Trophoblast cell (in vitro differentiated cells and primary cell): ENCODE data around the gene KLK7.

ENCODE experiments used
- DNase-seq, 2 donors: peaks; one replicate each; pipeline ENCODE4 v3.0.0-alpha.2; 2016
- H2AFZ ChIP-seq: 2 replicates; pipeline ENCODE4 v1.6.1; 2013; ENCODE audit warnings: low read length, moderate library complexity, mild to moderate bottlenecking; ENCODE audit not compliant: insufficient read depth, poor library complexity
- H2AK5ac ChIP-seq: 2 replicates; pipeline ENCODE4 v1.6.1; 2013; ENCODE audit warnings: mild to moderate bottlenecking, low read length
- H2BK120ac ChIP-seq: 2 replicates; pipeline ENCODE4 v1.6.1; 2013; ENCODE audit warnings: low read length, mild to moderate bottlenecking, moderate library complexity; ENCODE audit not compliant: insufficient read depth, poor library complexity
- H2BK12ac ChIP-seq: 2 replicates; pipeline ENCODE4 v1.6.1; 2013; ENCODE audit warnings: mild to moderate bottlenecking, low read length, moderate library complexity
- H2BK5ac ChIP-seq: 2 replicates; pipeline ENCODE4 v1.6.1; 2013; ENCODE audit warnings: low read length, low read depth, moderate library complexity, mild to moderate bottlenecking; ENCODE audit not compliant: poor library complexity
- H3K14ac ChIP-seq: 2 replicates; pipeline ENCODE4 v1.6.1; 2013; ENCODE audit warnings: mild to moderate bottlenecking, low read length
- H3K18ac ChIP-seq: 2 replicates; pipeline ENCODE4 v1.6.1; 2013; ENCODE audit warnings: mild to moderate bottlenecking, low read length
- H3K23ac ChIP-seq: 2 replicates; pipeline ENCODE4 v1.6.1; 2013; ENCODE audit warnings: low read length
- H3K27ac ChIP-seq: 2 replicates; pipeline ENCODE4 v1.5.1; 2013; ENCODE audit warnings: low read depth, mild to moderate bottlenecking, inconsistent platforms, low read length, moderate library complexity
- H3K27me3 ChIP-seq: 2 replicates; pipeline ENCODE4 v1.6.1; 2013; ENCODE audit warnings: inconsistent platforms, mild to moderate bottlenecking, low read length, moderate library complexity; ENCODE audit not compliant: insufficient read depth
- H3K36me3 ChIP-seq, 2 experiments: 1 replicate in 1 of 2; 2 replicates in 1 of 2; pipeline ENCODE4 v1.6.1; 2013; ENCODE audit warnings: low read length in 2 of 2, mild to moderate bottlenecking in 2 of 2, moderate library complexity in 1 of 2; ENCODE audit not compliant: insufficient read depth in 2 of 2, control insufficient read depth in 1 of 2
- H3K4ac ChIP-seq: 2 replicates; pipeline ENCODE4 v1.6.1; 2013; ENCODE audit warnings: low read depth, mild to moderate bottlenecking, low read length, moderate library complexity
- H3K4me1 ChIP-seq, 2 experiments: 1 replicate in 1 of 2; 2 replicates in 1 of 2; pipeline ENCODE4 v1.6.1; 2013; ENCODE audit warnings: low read length in 2 of 2, mild to moderate bottlenecking in 2 of 2, moderate library complexity in 1 of 2; ENCODE audit not compliant: insufficient read depth in 2 of 2, control insufficient read depth in 1 of 2
- H3K4me2 ChIP-seq: 2 replicates; pipeline ENCODE4 v1.6.1; 2013; ENCODE audit warnings: inconsistent platforms, mild to moderate bottlenecking, low read length, moderate library complexity
- H3K4me3 ChIP-seq: 2 replicates; pipeline ENCODE4 v1.5.1; 2013; ENCODE audit warnings: mild to moderate bottlenecking, low read depth, low read length, inconsistent platforms
- H3K79me1 ChIP-seq: one replicate; pipeline ENCODE4 v1.6.1; 2013; ENCODE audit warnings: low read length
- H3K79me2 ChIP-seq: 2 replicates; pipeline ENCODE4 v1.6.1; 2013; ENCODE audit warnings: low read length, mild to moderate bottlenecking; ENCODE audit not compliant: control insufficient read depth, insufficient read depth, poor library complexity
- H3K9ac ChIP-seq: 2 replicates; pipeline ENCODE4 v1.6.1; 2013; ENCODE audit warnings: mild to moderate bottlenecking, low read length
- H3K9me3 ChIP-seq: 2 replicates; pipeline ENCODE4 v1.6.1; 2013; ENCODE audit warnings: low read depth, mild to moderate bottlenecking, control low read depth, inconsistent platforms, low read length; ENCODE audit not compliant: insufficient read depth
- H4K12ac ChIP-seq: 2 replicates; pipeline ENCODE4 v1.6.1; 2013; ENCODE audit warnings: low read depth, mild to moderate bottlenecking, low read length, moderate library complexity
- H4K8ac ChIP-seq: 2 replicates; pipeline ENCODE4 v1.6.1; 2013; ENCODE audit warnings: low read depth, mild to moderate bottlenecking, low read length, moderate library complexity
- H4K91ac ChIP-seq: one replicate; pipeline ENCODE4 v1.6.1; 2013; ENCODE audit warnings: low read depth, mild to moderate bottlenecking, low read length, moderate library complexity
- WGBS: extraction: QIAGEN DNeasy Blood & Tissue Kit; methylation state at CpG from one replicate; pipeline ENCODE4 v1.1.7; 2013; ENCODE audit warnings: missing lambda C conversion rate; ENCODE audit not compliant: insufficient read length, insufficient coverage; ENCODE audit errors: extremely low coverage; 5-methylcytosine and 5-hydroxymethylcytosine counted together

KLK7 gene

GRCh38 chr19:51010066-51010795, 26.5 kb upstream of the KLK7 start:
- no peak overlapping the region for H4K91ac ChIP-seq
- no peak overlapping the region for H3K4me3 ChIP-seq
- no peak overlapping the region for H3K18ac ChIP-seq
- H3K79me1 ChIP-seq = no peaks in the 10 kb centered on the region
- no peaks in the 10 kb centered on the region for H3K36me3 ChIP-seq
- no peak overlapping the region for H4K8ac ChIP-seq
- no peak for DNase-seq
- no peak overlapping the region for H3K9ac ChIP-seq
- H2BK12ac ChIP-seq = no peak overlapping the region
- H3K4me2 ChIP-seq = no peak overlapping the region
- no peak overlapping the region for H2AFZ ChIP-seq
- H3K79me2 ChIP-seq = no peaks in the 10 kb centered on the region
- H3K4ac ChIP-seq = no peak overlapping the region
- H4K12ac ChIP-seq = no peak overlapping the region
- no CpG with 5 or more reads among the region's 4 CpGs for WGBS
- no peak overlapping the region for H3K27ac ChIP-seq
- H3K27me3 ChIP-seq = no peaks in the 10 kb centered on the region
- H2AK5ac ChIP-seq = no peak overlapping the region
- peaks cover 0 to 6% of the 10 kb centered on the region in 2 experiments for H3K4me1 ChIP-seq
- no peak overlapping the region for H3K23ac ChIP-seq
- no peak overlapping the region for H2BK120ac ChIP-seq
- H2BK5ac ChIP-seq = no peak overlapping the region
- peaks cover 3% of the 10 kb centered on the region for H3K9me3 ChIP-seq
- H3K14ac ChIP-seq = no peak overlapping the region

- Histone ChIP-seq H3K27ac (no peak overlapping the region), H3K79me2 (no peaks in the 10 kb centered on the region), H2AK5ac (no peak overlapping the region), H2AFZ (no peak overlapping the region), H3K4me1 (peaks cover 0 to 6% of the 10 kb centered on the region in 2 experiments), H3K79me1 (no peaks in the 10 kb centered on the region), H2BK12ac (no peak overlapping the region), H4K12ac (no peak overlapping the region), H3K9ac (no peak overlapping the region), H3K36me3 (no peaks in the 10 kb centered on the region), H3K27me3 (no peaks in the 10 kb centered on the region), H2BK120ac (no peak overlapping the region), H3K23ac (no peak overlapping the region), H4K91ac (no peak overlapping the region), H3K18ac (no peak overlapping the region), H4K8ac (no peak overlapping the region), H3K4me2 (no peak overlapping the region), H3K4me3 (no peak overlapping the region), H2BK5ac (no peak overlapping the region), H3K9me3 (peaks cover 3% of the 10 kb centered on the region), H3K14ac (no peak overlapping the region), H3K4ac (no peak overlapping the region)
- no CpG with 5 or more reads among the region's 19 CpGs for WGBS
- DNase-seq = no peak
Observed at GRCh38 chr19:51009061-51009891, 25.6 kb upstream of the KLK7 start.

GRCh38 chr19:51007488-51007887, 23.8 kb upstream of the KLK7 start:
- no peak for DNase-seq
- H3K4me2 ChIP-seq = no peak overlapping the region
- H2AFZ ChIP-seq = no peak overlapping the region
- no peaks in the 10 kb centered on the region for H3K36me3 ChIP-seq
- H2BK5ac ChIP-seq = no peak overlapping the region
- peaks cover 3% of the 10 kb centered on the region for H3K9me3 ChIP-seq
- no peak overlapping the region for H3K9ac ChIP-seq
- no peak overlapping the region for H3K27ac ChIP-seq
- H4K91ac ChIP-seq = no peak overlapping the region
- no peaks in the 10 kb centered on the region for H3K79me1 ChIP-seq
- no peak overlapping the region for H3K23ac ChIP-seq
- H4K8ac ChIP-seq = no peak overlapping the region
- no peak overlapping the region for H4K12ac ChIP-seq
- peaks cover under 1 to 6% of the 10 kb centered on the region in 2 experiments for H3K4me1 ChIP-seq
- H3K18ac ChIP-seq = no peak overlapping the region
- no peak overlapping the region for H3K4ac ChIP-seq
- H2AK5ac ChIP-seq = no peak overlapping the region
- H2BK120ac ChIP-seq = no peak overlapping the region
- H2BK12ac ChIP-seq = no peak overlapping the region
- no peaks in the 10 kb centered on the region for H3K27me3 ChIP-seq
- WGBS = no CpG with 5 or more reads among the region's 3 CpGs
- H3K14ac ChIP-seq = no peak overlapping the region
- H3K4me3 ChIP-seq = no peak overlapping the region
- no peaks in the 10 kb centered on the region for H3K79me2 ChIP-seq

GRCh38 chr19:51006406-51006805, 22.7 kb upstream of the KLK7 start:
- H3K36me3 ChIP-seq = no peaks in the 10 kb centered on the region

More at GRCh38 chr19:51006406-51006805, 22.7 kb upstream of the KLK7 start:
- Histone ChIP-seq H2BK5ac (no peak overlapping the region), H4K12ac (no peak overlapping the region), H2AK5ac (no peak overlapping the region), H3K79me1 (no peaks in the 10 kb centered on the region), H3K9ac (no peak overlapping the region), H3K14ac (no peak overlapping the region), H3K4me2 (no peak overlapping the region), H3K9me3 (peaks cover 3% of the 10 kb centered on the region), H2BK120ac (no peak overlapping the region), H2AFZ (no peak overlapping the region), H3K79me2 (no peaks in the 10 kb centered on the region), H3K23ac (no peak overlapping the region), H3K27me3 (no peaks in the 10 kb centered on the region), H3K27ac (no peak overlapping the region), H3K4me3 (no peak overlapping the region), H4K8ac (no peak overlapping the region), H2BK12ac (no peak overlapping the region), H4K91ac (no peak overlapping the region), H3K18ac (no peak overlapping the region), H3K4ac (no peak overlapping the region), H3K4me1 (peaks cover 7 to 12% of the 10 kb centered on the region in 2 experiments)
- no CpG with 5 or more reads among the region's 8 CpGs for WGBS
- no peak for DNase-seq
